ENCODE measurements around the gene HAUS6. TPM values are rescaled to one million over a fixed set of nuclear protein-coding genes. Genes with fewer than 3 reads are reported as not detected.

HAUS6 gene
- total and polyA plus RNA-seq, 2 of the 4 experiments (the other 2 are of a cell fraction) = 5.8 to 13.3 TPM

GRCh38 chr9:19124430-19124793, 21.7 kb upstream of the HAUS6 start:
- no peak overlapping the region for H3K14ac ChIP-seq (replicated peaks; ENCODE audit: low read depth, low read length)
- H2AK5ac ChIP-seq (ENCODE audit: low read depth, low read length) = no peak overlapping the region
- CTCF ChIA-PET = interaction anchor here (0.6 kb wide), 1 partner anchor 53 kb away, joined by 3 read pairs; no protein-coding TSS in a partner anchor
- no peak overlapping the region for H2BK5ac ChIP-seq (ENCODE audit: low read depth, low read length, poor library complexity, severe bottlenecking)
- peaks cover 11% of the 10 kb centered on the region for H3K4me1 ChIP-seq (ENCODE audit: control insufficient read depth, insufficient read depth, low read length)
- ATAC-seq (ENCODE audit: low read depth) (no peak), DNase-seq (no peak)
- H3K4me3 ChIP-seq (ENCODE audit: insufficient read depth, low read depth, low read length) = no peak overlapping the region
- no peak overlapping the region for H2BK20ac ChIP-seq (ENCODE audit: low read depth, low read length)
- intact Hi-C loops (cut with micrococcal nuclease) (loop anchor here (10.0 kb wide), 2 partner anchors 250 to 330 kb away; no protein-coding TSS in a partner anchor), in situ Hi-C loops (cut with MboI; ENCODE audit: low sequenced_read_pairs) (no loop called here), dilution Hi-C loops (cut with HindIII; ENCODE audit: low sequenced_read_pairs, unreplicated experiment) (no loop called here)
- H3K4me2 ChIP-seq (ENCODE audit: low read depth, low read length) = peak overlapping the region; percentile 18
- H2AFZ ChIP-seq (replicated peaks; ENCODE audit: low read length, poor library complexity) = no peak overlapping the region
- peaks cover 8% of the 10 kb centered on the region; the same call in 1 of the 2 replicates for H4K20me1 ChIP-seq (ENCODE audit: insufficient read depth, low read length)
- peaks cover 12 to 60% of the 10 kb centered on the region in 2 experiments; a peak in 3 of 4 replicates for H3K79me1 ChIP-seq (ENCODE audit: low read depth in 1 of 2, low read length in 2 of 2)
- H3K9me3 ChIP-seq (ENCODE audit: control insufficient read depth, insufficient read depth, low read length) = no peaks in the 10 kb centered on the region
- no TSS peak for BruUV-seq (replicated peaks)
- no peak overlapping the region for H4K91ac ChIP-seq (ENCODE audit: insufficient read depth, low read depth, low read length)
- no peak overlapping the region for H3K4ac ChIP-seq (ENCODE audit: low read depth, low read length)
- no peaks in the 10 kb centered on the region for H3K27me3 ChIP-seq (ENCODE audit: control insufficient read depth, insufficient read depth, low read length)
- POLR2A ChIA-PET (ENCODE audit: unreplicated experiment) = no interaction called here
- H3K23ac ChIP-seq (ENCODE audit: low read depth, low read length) = peak overlapping the region; percentile 67
- H3K56ac ChIP-seq (ENCODE audit: extremely low read depth, insufficient read depth, low read length) = no peak overlapping the region
- H2AK9ac ChIP-seq (replicated peaks; ENCODE audit: low read depth, low read length, poor library complexity) = no peak overlapping the region
- H3K18ac ChIP-seq (ENCODE audit: low read depth, low read length) = no peak overlapping the region
- H3K9ac ChIP-seq (ENCODE audit: low read depth, low read length) = no peak overlapping the region
- no peak overlapping the region for H2BK15ac ChIP-seq (ENCODE audit: low read depth, low read length)
- H4K5ac ChIP-seq (ENCODE audit: low read depth, low read length) = no peak overlapping the region
- no peak overlapping the region for H2BK120ac ChIP-seq (ENCODE audit: low read depth, low read length)
- TF ChIP-seq, protein P1, sequence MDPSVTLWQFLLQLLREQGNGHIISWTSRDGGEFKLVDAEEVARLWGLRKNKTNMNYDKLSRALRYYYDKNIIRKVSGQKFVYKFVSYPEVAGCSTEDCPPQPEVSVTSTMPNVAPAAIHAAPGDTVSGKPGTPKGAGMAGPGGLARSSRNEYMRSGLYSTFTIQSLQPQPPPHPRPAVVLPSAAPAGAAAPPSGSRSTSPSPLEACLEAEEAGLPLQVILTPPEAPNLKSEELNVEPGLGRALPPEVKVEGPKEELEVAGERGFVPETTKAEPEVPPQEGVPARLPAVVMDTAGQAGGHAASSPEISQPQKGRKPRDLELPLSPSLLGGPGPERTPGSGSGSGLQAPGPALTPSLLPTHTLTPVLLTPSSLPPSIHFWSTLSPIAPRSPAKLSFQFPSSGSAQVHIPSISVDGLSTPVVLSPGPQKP (IDR thresholded peaks at IDR 0.05; ENCODE audit: borderline replicate concordance, low read depth, low read length) = no peak
- TF ChIP-seq BHLHE40 (IDR thresholded peaks at IDR 0.05; ENCODE audit: low read depth, low read length) = no peak
- TF ChIP-seq FOS (IDR thresholded peaks at IDR 0.05; ENCODE audit: low read depth, low read length) = no peak
- no peak for TF ChIP-seq MAZ (IDR thresholded peaks at IDR 0.05; ENCODE audit: borderline replicate concordance, low read depth, low read length)
- 0 out of 4 replicates have a peak overlapping the region, but pooled peaks of 1 of the 2 experiments have one; percentile 3 for H4K8ac ChIP-seq (ENCODE audit: low read depth in 2 of 2, low read length in 2 of 2)
- peaks cover 16% of the 10 kb centered on the region for H3K9me1 ChIP-seq (ENCODE audit: insufficient read depth, low read length)
- no peak overlapping the region for H3K27ac ChIP-seq (ENCODE audit: insufficient read depth, low read length)
- H3K36me3 ChIP-seq (ENCODE audit: control insufficient read depth, insufficient read depth, low read length) = peaks cover 43% of the 10 kb centered on the region

All from IMR-90 (cell line).